Stimulated activated CD4-positive, alpha-beta T cell treated with anti-CD3 and anti-CD28 coated beads, Interleukin-15, amount 100 ng/mL, for 24 hours (primary cell): Measurements from ENCODE around the gene IL3RA.
A peak's percentile ranks its signal among the peaks of the same experiment; 100 is the strongest.
"Not testable (repeated sequence)": the region's sequence is repeated elsewhere in the genome, so short reads cannot be mapped to it uniquely, and the experiment has no call there.

Experiments used
- DNase-seq: peaks from one replicate; pipeline ENCODE4 v3.0.0-alpha.2; 2020

The IL3RA gene

GRCh38 chrX:1426321-1426720 lies 89.7 kb downstream of the IL3RA start:
- not testable (repeated sequence) for DNase-seq

- no peak for DNase-seq
These were observed 91.2 kb downstream of the IL3RA start for GRCh38 chrX:1427756-1428155.

DNA sequence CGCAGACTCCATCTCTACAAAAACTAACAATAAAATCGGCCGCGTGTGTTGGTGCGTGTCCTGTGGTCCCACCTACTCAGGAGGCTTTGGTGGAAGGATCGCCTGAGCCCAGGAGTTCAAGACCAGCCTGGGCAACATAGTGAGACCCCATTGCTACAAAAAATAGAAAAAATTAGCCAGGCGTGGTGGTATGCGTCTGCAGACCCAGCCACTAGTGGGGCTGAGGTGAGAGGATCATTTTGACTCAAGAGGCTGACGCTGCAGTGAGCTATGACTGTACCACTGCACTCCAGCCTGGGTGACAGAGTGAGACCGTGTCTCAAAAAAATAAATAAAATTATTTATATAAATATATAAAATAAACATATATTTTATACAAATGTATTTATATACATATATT lies 93.9 kb downstream of the IL3RA start:
- peak; percentile 28 for DNase-seq
